GM18868 (cell line): Measurements from ENCODE around the gene HPD.
"Not testable (repeated sequence)": the region's sequence is repeated elsewhere in the genome, so short reads cannot be mapped to it uniquely, and the experiment has no call there.

ENCODE experiments used
- ATAC-seq: cut with Tn5 transposase; IDR thresholded peaks from one replicate; pipeline ENCODE4 v1.9.1; 2021; ENCODE audit warnings: mild to moderate bottlenecking, moderate library complexity; ENCODE audit not compliant: unreplicated experiment

Gene HPD

GRCh38 chr12:121866331-121866730 lies 7.7 kb upstream of the HPD start:
- ATAC-seq = no peak

GRCh38 chr12:121861636-121862254 lies 3.1 kb upstream of the HPD start:
- no peak for ATAC-seq

GRCh38 chr12:121860699-121861098 lies 2.0 kb upstream of the HPD start:
- ATAC-seq = not testable (repeated sequence)

- no peak for ATAC-seq
Observed at GRCh38 chr12:121860257-121860656, 1.6 kb upstream of the HPD start.

GRCh38 chr12:121858318-121858661 lies 369 bp downstream of the HPD start:
- no peak for ATAC-seq

- no peak for ATAC-seq
Observed at GRCh38 chr12:121857322-121858246, 1.1 kb downstream of the HPD start.

GRCh38 chr12:121852392-121852791 lies 6.3 kb downstream of the HPD start:
- not testable (repeated sequence) for ATAC-seq

GRCh38 chr12:121849665-121850064 lies 9.0 kb downstream of the HPD start:
- no peak for ATAC-seq

- ATAC-seq = no peak
Observed at GRCh38 chr12:121849211-121849610, 9.4 kb downstream of the HPD start.

GRCh38 chr12:121845701-121846100 lies 13.0 kb downstream of the HPD start:
- ATAC-seq = no peak

GRCh38 chr12:121843236-121843982 lies 15.2 kb downstream of the HPD start:
- no peak for ATAC-seq

GRCh38 chr12:121839993-121840761 lies 18.5 kb downstream of the HPD start:
- no peak for ATAC-seq

GRCh38 chr12:121839106-121839992 lies 19.3 kb downstream of the HPD start:
- peak; percentile 97 for ATAC-seq

GRCh38 chr12:121838126-121838525 lies 20.5 kb downstream of the HPD start:
- no peak for ATAC-seq

- ATAC-seq = no peak
Observed at GRCh38 chr12:121837680-121838079, 21.0 kb downstream of the HPD start.

GRCh38 chr12:121831571-121832245 lies 27.0 kb downstream of the HPD start:
- no peak for ATAC-seq

GRCh38 chr12:121830588-121831265 lies 27.9 kb downstream of the HPD start:
- no peak for ATAC-seq

- no peak for ATAC-seq
Observed at GRCh38 chr12:121830134-121830533, 28.5 kb downstream of the HPD start.
